ENCODE data around the gene ENDOD1.

The ENDOD1 gene

DNA sequence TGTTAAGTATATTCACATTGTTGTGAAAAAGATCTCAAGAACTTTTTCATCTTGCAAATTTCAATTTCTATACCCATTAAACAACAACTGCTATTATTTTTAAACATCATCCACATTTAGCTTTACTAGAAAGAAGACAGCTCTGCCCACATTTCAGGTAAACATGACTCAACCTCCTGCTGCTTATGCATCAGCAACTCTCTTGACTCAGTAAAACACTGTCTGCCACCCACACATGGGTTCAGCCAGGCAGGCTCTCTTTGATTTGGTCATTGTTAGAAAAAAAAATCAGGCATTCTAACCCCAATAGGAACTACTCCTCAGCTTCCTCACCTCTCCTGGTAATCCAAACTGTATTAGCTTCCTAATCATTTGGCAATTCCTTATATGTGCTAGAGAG is 5.1 kb upstream of the ENDOD1 start:
- H3K9me3 ChIP-seq (replicated peaks; ENCODE audit: insufficient read depth, low read length) = no peaks in the 10 kb centered on the region
- H3K27ac ChIP-seq (ENCODE audit: low read length) = no peak overlapping the region
- no peak for DNase-seq
- no peak overlapping the region for H3K4me3 ChIP-seq (ENCODE audit: low read length)
- peaks cover 12% of the 10 kb centered on the region for H3F3A ChIP-seq (ENCODE audit: insufficient read depth, low read length)
- H3K4me2 ChIP-seq (ENCODE audit: low read depth, low read length) = no peak overlapping the region
- H3K27me3 ChIP-seq (replicated peaks; ENCODE audit: insufficient read depth, low read length) = no peaks in the 10 kb centered on the region
- no peaks in the 10 kb centered on the region for H3K79me2 ChIP-seq (ENCODE audit: low read length)
- H2AFZ ChIP-seq (ENCODE audit: low read length) = no peak overlapping the region
- no peaks in the 10 kb centered on the region for H4K20me1 ChIP-seq (ENCODE audit: insufficient read depth, low read length)
- H3K4me1 ChIP-seq (ENCODE audit: low read length) = peaks cover 7% of the 10 kb centered on the region
- no peaks in the 10 kb centered on the region for H3K9me2 ChIP-seq (replicated peaks; ENCODE audit: insufficient read depth, low read length)
- no peak for TF ChIP-seq EZH2phosphoT487 (IDR thresholded peaks at IDR 0.05; ENCODE audit: low read length)
- TF ChIP-seq EZH2 (optimal IDR thresholded peaks at IDR 0.05; ENCODE audit: low read depth, low read length) = no peak
- TF ChIP-seq, protein P1, sequence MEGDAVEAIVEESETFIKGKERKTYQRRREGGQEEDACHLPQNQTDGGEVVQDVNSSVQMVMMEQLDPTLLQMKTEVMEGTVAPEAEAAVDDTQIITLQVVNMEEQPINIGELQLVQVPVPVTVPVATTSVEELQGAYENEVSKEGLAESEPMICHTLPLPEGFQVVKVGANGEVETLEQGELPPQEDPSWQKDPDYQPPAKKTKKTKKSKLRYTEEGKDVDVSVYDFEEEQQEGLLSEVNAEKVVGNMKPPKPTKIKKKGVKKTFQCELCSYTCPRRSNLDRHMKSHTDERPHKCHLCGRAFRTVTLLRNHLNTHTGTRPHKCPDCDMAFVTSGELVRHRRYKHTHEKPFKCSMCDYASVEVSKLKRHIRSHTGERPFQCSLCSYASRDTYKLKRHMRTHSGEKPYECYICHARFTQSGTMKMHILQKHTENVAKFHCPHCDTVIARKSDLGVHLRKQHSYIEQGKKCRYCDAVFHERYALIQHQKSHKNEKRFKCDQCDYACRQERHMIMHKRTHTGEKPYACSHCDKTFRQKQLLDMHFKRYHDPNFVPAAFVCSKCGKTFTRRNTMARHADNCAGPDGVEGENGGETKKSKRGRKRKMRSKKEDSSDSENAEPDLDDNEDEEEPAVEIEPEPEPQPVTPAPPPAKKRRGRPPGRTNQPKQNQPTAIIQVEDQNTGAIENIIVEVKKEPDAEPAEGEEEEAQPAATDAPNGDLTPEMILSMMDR (IDR thresholded peaks at IDR 0.05; ENCODE audit: low read length) = no peak
- no peaks in the 10 kb centered on the region for H3K36me3 ChIP-seq (replicated peaks; ENCODE audit: insufficient read depth, low read length)
- H3K9ac ChIP-seq (ENCODE audit: low read length) = no peak overlapping the region

DNA sequence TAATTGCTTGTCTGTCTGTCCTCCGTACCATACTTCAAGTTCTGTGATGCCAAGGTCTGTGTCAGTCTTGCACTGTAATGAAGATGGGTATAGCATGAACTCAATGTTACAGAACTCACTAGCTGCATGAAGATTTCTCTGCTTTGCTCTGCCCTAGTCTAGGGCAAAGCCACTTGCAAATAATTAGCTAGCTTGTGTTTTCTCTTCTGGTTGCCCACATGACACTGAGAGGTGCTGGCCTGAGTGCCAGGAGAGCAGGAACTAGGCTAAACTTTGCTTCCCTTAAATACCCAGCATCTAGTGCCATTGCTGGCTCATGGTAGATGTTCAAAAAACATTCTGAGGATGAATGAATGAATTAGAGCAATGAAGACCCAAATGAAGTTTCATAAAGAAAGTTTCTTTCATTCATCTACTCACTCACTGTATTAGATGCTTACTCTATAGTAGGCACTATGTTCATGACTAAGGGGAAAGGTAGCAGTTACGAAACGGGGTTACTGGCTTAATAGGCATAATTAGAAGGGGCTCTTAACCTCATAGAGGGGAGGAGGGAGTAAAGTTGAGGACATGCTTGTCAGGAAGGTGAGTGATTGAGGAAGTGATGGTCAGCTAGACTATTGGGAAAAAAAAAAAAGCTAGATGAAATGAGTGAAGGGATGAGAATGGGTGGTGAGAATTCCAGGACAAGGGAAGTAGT is 4.4 kb upstream of the ENDOD1 start:
- H3K27me3 ChIP-seq (replicated peaks; ENCODE audit: insufficient read depth, low read length) = no peaks in the 10 kb centered on the region
- 0 out of 2 replicates have a peak, but pooled peaks cover under 1% of the 10 kb centered on the region for H3K79me2 ChIP-seq (ENCODE audit: low read length)
- H2AFZ ChIP-seq (ENCODE audit: low read length) = no peak overlapping the region
- TF ChIP-seq, protein P1 (IDR thresholded peaks at IDR 0.05; ENCODE audit: low read length) = no peak
- TF ChIP-seq EZH2 (optimal IDR thresholded peaks at IDR 0.05; ENCODE audit: low read depth, low read length) = no peak
- TF ChIP-seq EZH2phosphoT487 (IDR thresholded peaks at IDR 0.05; ENCODE audit: low read length) = no peak
- H3K9me3 ChIP-seq (replicated peaks; ENCODE audit: insufficient read depth, low read length) = no peaks in the 10 kb centered on the region
- H4K20me1 ChIP-seq (ENCODE audit: insufficient read depth, low read length) = no peaks in the 10 kb centered on the region
- no peak for DNase-seq
- H3K36me3 ChIP-seq (replicated peaks; ENCODE audit: insufficient read depth, low read length) = no peaks in the 10 kb centered on the region
- H3K4me1 ChIP-seq (ENCODE audit: low read length) = peaks cover 7% of the 10 kb centered on the region
- no peak overlapping the region for H3K27ac ChIP-seq (ENCODE audit: low read length)
- H3K9me2 ChIP-seq (replicated peaks; ENCODE audit: insufficient read depth, low read length) = no peaks in the 10 kb centered on the region
- H3K4me3 ChIP-seq (ENCODE audit: low read length) = no peak overlapping the region
- H3K4me2 ChIP-seq (ENCODE audit: low read depth, low read length) = no peak overlapping the region
- H3F3A ChIP-seq (ENCODE audit: insufficient read depth, low read length) = peaks cover 12% of the 10 kb centered on the region
- H3K9ac ChIP-seq (ENCODE audit: low read length) = no peak overlapping the region

DNA sequence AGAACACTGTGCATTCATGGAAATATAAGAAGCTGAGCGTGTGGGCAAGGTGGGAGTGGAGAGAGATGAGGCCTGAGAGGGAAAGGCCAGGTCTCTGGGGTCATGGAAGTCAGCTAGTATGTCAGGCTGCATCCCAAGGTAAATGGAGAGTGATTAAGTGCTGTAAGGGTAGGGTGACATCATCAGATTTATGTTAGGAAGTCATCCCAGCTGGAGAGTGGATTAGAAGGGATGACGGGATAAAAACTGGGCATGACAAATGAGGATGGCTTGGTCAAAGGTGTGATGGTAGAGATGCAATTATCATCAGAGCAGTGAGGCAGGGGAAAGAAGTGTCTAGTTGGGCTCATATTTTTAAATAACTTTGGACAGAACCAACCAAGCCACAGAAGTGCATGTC is 3.5 kb upstream of the ENDOD1 start:
- Histone ChIP-seq H3K27me3 (replicated peaks; ENCODE audit: insufficient read depth, low read length) (no peaks in the 10 kb centered on the region), H3K4me3 (ENCODE audit: low read length) (no peak overlapping the region), H3K4me2 (ENCODE audit: low read depth, low read length) (no peak overlapping the region), H3K79me2 (ENCODE audit: low read length) (0 out of 2 replicates have a peak, but pooled peaks cover 8% of the 10 kb centered on the region), H3K4me1 (ENCODE audit: low read length) (peaks cover 14% of the 10 kb centered on the region), H4K20me1 (ENCODE audit: insufficient read depth, low read length) (no peaks in the 10 kb centered on the region), H3F3A (ENCODE audit: insufficient read depth, low read length) (peaks cover 15% of the 10 kb centered on the region), H3K36me3 (replicated peaks; ENCODE audit: insufficient read depth, low read length) (no peaks in the 10 kb centered on the region), H2AFZ (ENCODE audit: low read length) (no peak overlapping the region), H3K9me2 (replicated peaks; ENCODE audit: insufficient read depth, low read length) (no peaks in the 10 kb centered on the region), H3K9ac (ENCODE audit: low read length) (no peak overlapping the region), H3K9me3 (replicated peaks; ENCODE audit: insufficient read depth, low read length) (no peaks in the 10 kb centered on the region), H3K27ac (ENCODE audit: low read length) (no peak overlapping the region)
- no peak for DNase-seq
- TF ChIP-seq EZH2 (optimal IDR thresholded peaks at IDR 0.05; ENCODE audit: low read depth, low read length) = no peak
- TF ChIP-seq EZH2phosphoT487 (IDR thresholded peaks at IDR 0.05; ENCODE audit: low read length) = no peak
- TF ChIP-seq, protein P1 (IDR thresholded peaks at IDR 0.05; ENCODE audit: low read length) = no peak

All from MM.1S (cell line).